PC-3 (cell line): ENCODE results near the gene FAM234A. TPM values are rescaled to one million over a fixed set of nuclear protein-coding genes. Genes with fewer than 3 reads are reported as not detected.

ENCODE experiments used
- ATAC-seq: fragments of 200-7000 bp; cut with Tn5 transposase; 2 replicates; pipeline ENCODE4 v1.9.1; 2020; ENCODE audit warnings: mild to moderate bottlenecking, moderate library complexity
- BruUV-seq: library from RNA; stranded (reverse); fragments of 400-500 nt; replicated peaks from 2 replicates; lab custom pipeline; 2021; lab: Mats Ljungman, UMichigan
- CTCF ChIA-PET: fragments of 300-600 bp; sonication (Branson Sonifier 250); formaldehyde crosslinking; loops from one replicate; lab custom pipeline; 2022; ENCODE audit warnings: antibody characterized with exemption; lab: Charles Lee
- POLR2A ChIA-PET: fragments of 300-600 bp; sonication (Branson Sonifier 250); formaldehyde crosslinking; loops from one replicate; lab custom pipeline; 2022; ENCODE audit warnings: antibody characterized with exemption; ENCODE audit not compliant: unreplicated experiment; lab: Charles Lee
- DNase-seq: peaks from one replicate; pipeline ENCODE4 v3.0.0-alpha.2; 2015
- H2AFZ ChIP-seq: fragments of 300-600 bp; sonication (generic); 2 replicates; pipeline ENCODE4 v1.6.0; 2016; ENCODE audit warnings: antibody characterized with exemption, low read length
- H3F3A ChIP-seq: fragments of 300-600 bp; sonication (generic); one replicate; pipeline ENCODE4 v1.6.0; 2017; ENCODE audit warnings: antibody characterized with exemption, low read length, control low read depth, mild to moderate bottlenecking; ENCODE audit not compliant: unreplicated experiment
- H3K27ac ChIP-seq: fragments of 300-600 bp; sonication (generic); 2 replicates; pipeline ENCODE4 v1.5.1; 2016; ENCODE audit warnings: mild to moderate bottlenecking, low read length
- H3K27me3 ChIP-seq: fragments of 300-600 bp; sonication (generic); 2 replicates; pipeline ENCODE4 v1.6.1; 2016; ENCODE audit warnings: low read length, mixed read lengths
- H3K36me3 ChIP-seq: fragments of 300-600 bp; sonication (generic); 2 replicates; pipeline ENCODE4 v1.6.1; 2016; ENCODE audit warnings: low read depth, mixed run types, low read length, mixed read lengths
- H3K4me1 ChIP-seq: fragments of 300-600 bp; sonication (generic); 2 replicates; pipeline ENCODE4 v1.5.1; 2016; ENCODE audit warnings: low read length; ENCODE audit not compliant: insufficient read depth
- H3K4me2 ChIP-seq: fragments of 300-600 bp; sonication (generic); 2 replicates; pipeline ENCODE4 v1.6.0; 2016; ENCODE audit warnings: low read length
- H3K4me3 ChIP-seq: fragments of 300-600 bp; sonication (generic); 2 replicates; pipeline ENCODE4 v1.5.1; 2016; ENCODE audit warnings: mild to moderate bottlenecking, low read length, mixed read lengths
- H3K79me2 ChIP-seq: fragments of 300-600 bp; sonication (generic); 2 replicates; pipeline ENCODE4 v1.6.1; 2017; ENCODE audit warnings: low read length, mixed read lengths
- H3K9ac ChIP-seq: fragments of 300-600 bp; sonication (generic); 2 replicates; pipeline ENCODE4 v1.6.0; 2016; ENCODE audit warnings: mild to moderate bottlenecking, low read length
- H3K9me2 ChIP-seq: fragments of 300-600 bp; sonication (generic); replicated peaks from 2 replicates; pipeline ENCODE4 v1.6.1; 2016; ENCODE audit warnings: mixed run types, low read length, mixed read lengths
- H3K9me3 ChIP-seq: fragments of 300-600 bp; sonication (generic); 2 replicates; pipeline ENCODE4 v1.6.1; 2016; ENCODE audit warnings: low read length, mixed read lengths
- H4K20me1 ChIP-seq: fragments of 300-600 bp; sonication (generic); 2 replicates; pipeline ENCODE4 v1.6.1; 2016; ENCODE audit warnings: low read length, mixed read lengths
- EZH2 ChIP-seq: fragments of 300-600 bp; sonication (generic); IDR thresholded peaks from one replicate; pipeline ENCODE4 v1.6.1; 2017; ENCODE audit warnings: antibody characterized with exemption, mild to moderate bottlenecking, low read length; ENCODE audit not compliant: unreplicated experiment
- EZH2phosphoT487 ChIP-seq: fragments of 300-600 bp; sonication (generic); IDR thresholded peaks from 2 replicates; pipeline ENCODE4 v1.6.1; 2018; ENCODE audit warnings: mild to moderate bottlenecking, antibody characterized with exemption, low read length, borderline replicate concordance
- intact Hi-C: fragments of 100-400 bp; cut with micrococcal nuclease; formaldehyde crosslinking; loops from 2 replicates; pipeline ENCODE4 v1.9.0; 2023
- total RNA-seq: library from RNA; depleted of rRNA; stranded (reverse); fragments of >200 nt; gene quantifications from 2 replicates; pipeline ENCODE4 v1.2.3, GENCODE V29; 2014
- TF ChIP-seq, protein P1 (sequence below): fragments of 300-600 bp; sonication (generic); conservative IDR thresholded peaks from 2 replicates; pipeline ENCODE4 v1.5.1; 2017; ENCODE audit warnings: antibody characterized with exemption, low read depth, mild to moderate bottlenecking, low read length

FAM234A gene
- total RNA-seq, 1 experiment from 2014 or later = 31.4 TPM

DNA sequence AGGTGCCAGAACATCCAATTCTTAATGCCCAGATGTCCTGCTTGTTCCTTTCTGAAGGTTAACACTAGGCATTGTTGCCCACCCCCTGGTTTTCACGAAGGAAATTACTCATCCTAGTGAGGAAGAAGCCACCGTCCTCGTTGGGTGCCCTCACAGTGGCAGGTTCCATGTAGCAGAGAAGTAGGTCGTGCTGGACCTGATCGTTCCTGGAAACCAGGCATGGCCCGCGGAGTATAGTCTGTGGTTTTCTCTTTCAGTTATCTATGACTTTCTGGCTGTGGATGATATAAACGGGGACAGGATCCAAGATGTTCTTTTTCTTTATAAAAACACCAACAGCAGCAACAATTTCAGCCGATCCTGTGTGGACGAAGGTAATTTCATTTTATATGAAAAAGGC is 24.6 kb downstream of the FAM234A start:
- H3K9me2 ChIP-seq = no peaks in the 10 kb centered on the region
- H4K20me1 ChIP-seq = no peaks in the 10 kb centered on the region
- CTCF ChIA-PET = no interaction called here
- no peaks in the 10 kb centered on the region for H3K9me3 ChIP-seq
- H3K9ac ChIP-seq = no peak overlapping the region
- POLR2A ChIA-PET = no interaction called here
- H3K36me3 ChIP-seq = no peaks in the 10 kb centered on the region
- no peaks in the 10 kb centered on the region for H3K27me3 ChIP-seq
- H3F3A ChIP-seq = no peaks in the 10 kb centered on the region
- no TSS peak for BruUV-seq
- H3K4me2 ChIP-seq = no peak overlapping the region
- intact Hi-C loops = no loop called here
- H3K4me3 ChIP-seq = no peak overlapping the region
- H3K79me2 ChIP-seq = no peaks in the 10 kb centered on the region
- no peak overlapping the region for H3K27ac ChIP-seq
- H3K4me1 ChIP-seq = no peaks in the 10 kb centered on the region
- H2AFZ ChIP-seq = no peak overlapping the region
- ATAC-seq (no peak), DNase-seq (no peak)
- TF ChIP-seq, protein P1, sequence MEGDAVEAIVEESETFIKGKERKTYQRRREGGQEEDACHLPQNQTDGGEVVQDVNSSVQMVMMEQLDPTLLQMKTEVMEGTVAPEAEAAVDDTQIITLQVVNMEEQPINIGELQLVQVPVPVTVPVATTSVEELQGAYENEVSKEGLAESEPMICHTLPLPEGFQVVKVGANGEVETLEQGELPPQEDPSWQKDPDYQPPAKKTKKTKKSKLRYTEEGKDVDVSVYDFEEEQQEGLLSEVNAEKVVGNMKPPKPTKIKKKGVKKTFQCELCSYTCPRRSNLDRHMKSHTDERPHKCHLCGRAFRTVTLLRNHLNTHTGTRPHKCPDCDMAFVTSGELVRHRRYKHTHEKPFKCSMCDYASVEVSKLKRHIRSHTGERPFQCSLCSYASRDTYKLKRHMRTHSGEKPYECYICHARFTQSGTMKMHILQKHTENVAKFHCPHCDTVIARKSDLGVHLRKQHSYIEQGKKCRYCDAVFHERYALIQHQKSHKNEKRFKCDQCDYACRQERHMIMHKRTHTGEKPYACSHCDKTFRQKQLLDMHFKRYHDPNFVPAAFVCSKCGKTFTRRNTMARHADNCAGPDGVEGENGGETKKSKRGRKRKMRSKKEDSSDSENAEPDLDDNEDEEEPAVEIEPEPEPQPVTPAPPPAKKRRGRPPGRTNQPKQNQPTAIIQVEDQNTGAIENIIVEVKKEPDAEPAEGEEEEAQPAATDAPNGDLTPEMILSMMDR = no peak
- TF ChIP-seq EZH2 = no peak
- no peak for TF ChIP-seq EZH2phosphoT487

DNA sequence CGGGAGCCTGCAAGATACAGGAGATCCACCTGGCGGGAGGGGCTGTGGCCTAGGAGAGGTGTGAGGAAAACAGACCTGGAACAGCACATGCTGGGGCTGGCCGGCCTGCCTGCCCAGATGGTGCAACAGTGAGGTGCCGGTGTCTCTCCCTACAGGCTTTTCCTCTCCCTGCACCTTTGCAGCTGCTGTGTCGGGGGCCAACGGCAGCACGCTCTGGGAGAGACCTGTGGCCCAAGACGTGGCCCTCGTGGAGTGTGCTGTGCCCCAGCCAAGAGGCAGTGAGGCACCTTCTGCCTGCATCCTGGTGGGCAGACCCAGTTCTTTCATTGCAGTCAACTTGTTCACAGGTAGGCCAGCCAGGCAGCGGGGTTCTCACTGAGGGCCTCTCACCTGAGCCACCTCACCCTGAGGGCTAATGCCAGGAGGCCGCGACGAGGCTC is 25.2 kb downstream of the FAM234A start:
- Histone ChIP-seq H3K27me3 (no peaks in the 10 kb centered on the region), H3K4me2 (no peak overlapping the region), H3K9me3 (no peaks in the 10 kb centered on the region), H4K20me1 (no peaks in the 10 kb centered on the region), H3K4me1 (no peaks in the 10 kb centered on the region), H3K36me3 (no peaks in the 10 kb centered on the region), H3K9ac (no peak overlapping the region), H3K9me2 (no peaks in the 10 kb centered on the region), H3F3A (no peaks in the 10 kb centered on the region), H3K4me3 (no peak overlapping the region), H3K27ac (no peak overlapping the region), H3K79me2 (no peaks in the 10 kb centered on the region), H2AFZ (no peak overlapping the region)
- no TSS peak for BruUV-seq
- CTCF ChIA-PET = no interaction called here
- intact Hi-C loops = no loop called here
- ATAC-seq (no peak), DNase-seq (no peak)
- POLR2A ChIA-PET = no interaction called here
- TF ChIP-seq, protein P1 = no peak
- TF ChIP-seq EZH2 (no peak), EZH2phosphoT487 (no peak)

DNA sequence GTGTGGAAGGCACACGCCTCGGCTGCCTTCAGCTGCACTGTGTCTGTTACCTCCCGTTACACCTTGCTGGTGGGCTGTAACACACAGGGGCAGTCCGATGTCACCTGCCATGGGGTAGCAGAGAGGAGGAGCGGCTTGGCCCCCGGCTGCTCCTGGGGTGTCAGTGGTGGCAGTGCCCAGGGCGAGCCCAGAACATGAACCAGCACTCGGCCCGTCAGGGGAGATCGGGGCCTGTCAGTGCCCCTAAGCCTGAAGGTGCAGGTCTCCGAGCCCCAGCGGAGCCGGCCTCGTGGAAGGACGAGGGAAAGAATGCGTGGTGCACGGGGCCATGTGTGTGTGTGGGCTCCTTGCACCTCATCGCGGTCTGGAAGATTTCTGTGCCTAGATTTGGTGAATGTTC is 25.7 kb downstream of the FAM234A start:
- Histone ChIP-seq H3K4me3 (no peak overlapping the region), H3K4me2 (no peak overlapping the region), H3K9me3 (no peaks in the 10 kb centered on the region), H3K36me3 (no peaks in the 10 kb centered on the region), H3K27me3 (no peaks in the 10 kb centered on the region), H3K4me1 (no peaks in the 10 kb centered on the region), H3K9me2 (no peaks in the 10 kb centered on the region), H2AFZ (no peak overlapping the region), H3K9ac (no peak overlapping the region), H4K20me1 (no peaks in the 10 kb centered on the region), H3F3A (no peaks in the 10 kb centered on the region), H3K27ac (no peak overlapping the region), H3K79me2 (no peaks in the 10 kb centered on the region)
- intact Hi-C loops = no loop called here
- DNase-seq (no peak), ATAC-seq (no peak)
- POLR2A ChIA-PET = no interaction called here
- no peak for TF ChIP-seq EZH2
- TF ChIP-seq EZH2phosphoT487 = no peak
- TF ChIP-seq, protein P1 = no peak
- BruUV-seq = no TSS peak
- CTCF ChIA-PET = no interaction called here
